HG03354 (cell line): ENCODE data around the gene SPTB.
A peak's percentile ranks its signal among the peaks of the same experiment; 100 is the strongest.

Experiments
- ATAC-seq: cut with Tn5 transposase; IDR thresholded peaks from one replicate; pipeline ENCODE4 v1.9.1; 2021; ENCODE audit warnings: mild to moderate bottlenecking; ENCODE audit not compliant: unreplicated experiment, poor library complexity, severe bottlenecking

The SPTB gene

DNA sequence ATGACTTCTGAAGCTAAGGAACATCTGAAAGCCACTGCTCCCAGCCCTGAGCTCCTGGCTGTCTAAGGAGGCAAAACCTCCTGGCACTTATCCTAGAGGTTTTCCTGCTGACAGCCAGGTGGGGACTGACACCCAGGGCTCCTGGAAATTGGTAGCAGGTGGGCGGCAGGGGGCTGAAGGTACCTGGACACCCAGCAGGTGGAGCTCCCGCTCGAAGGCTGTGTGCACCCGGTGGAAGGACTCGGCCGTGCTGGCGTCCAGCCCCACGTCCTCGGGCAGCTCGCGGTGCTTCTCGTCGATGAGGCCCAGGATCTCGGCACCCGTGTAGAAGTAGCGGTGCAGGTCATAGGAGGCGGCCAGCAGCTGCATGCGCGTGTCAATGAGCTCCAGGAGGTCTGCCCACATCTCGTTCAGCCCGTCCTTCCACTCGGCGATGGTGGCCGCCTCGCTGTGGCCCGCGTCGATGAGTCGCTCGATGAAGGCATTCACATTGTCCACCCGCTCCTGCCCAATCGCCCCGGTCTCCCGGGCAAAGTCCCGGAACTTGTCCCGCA lies 107.2 kb downstream of the SPTB start:
- ATAC-seq: no peak

DNA sequence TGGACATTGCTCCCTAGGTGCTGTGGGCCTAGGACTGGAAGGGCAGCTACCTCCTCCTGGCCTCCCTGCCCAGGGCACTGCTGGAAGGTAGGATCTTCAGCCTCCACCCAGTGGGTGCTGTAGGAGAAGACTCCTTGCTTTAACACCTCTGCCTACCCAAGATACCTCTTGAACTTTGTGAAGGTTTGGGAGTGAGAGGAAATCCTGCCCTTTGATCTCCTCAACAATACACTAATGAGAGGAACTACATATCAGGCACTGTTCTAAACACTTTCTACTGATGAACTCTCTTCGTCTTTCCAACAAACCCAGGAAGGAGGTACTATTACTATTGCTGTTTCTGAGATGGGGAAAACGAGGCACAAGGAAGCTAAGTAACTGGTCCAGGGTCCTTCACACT lies 108.5 kb downstream of the SPTB start:
- no peak for ATAC-seq

DNA sequence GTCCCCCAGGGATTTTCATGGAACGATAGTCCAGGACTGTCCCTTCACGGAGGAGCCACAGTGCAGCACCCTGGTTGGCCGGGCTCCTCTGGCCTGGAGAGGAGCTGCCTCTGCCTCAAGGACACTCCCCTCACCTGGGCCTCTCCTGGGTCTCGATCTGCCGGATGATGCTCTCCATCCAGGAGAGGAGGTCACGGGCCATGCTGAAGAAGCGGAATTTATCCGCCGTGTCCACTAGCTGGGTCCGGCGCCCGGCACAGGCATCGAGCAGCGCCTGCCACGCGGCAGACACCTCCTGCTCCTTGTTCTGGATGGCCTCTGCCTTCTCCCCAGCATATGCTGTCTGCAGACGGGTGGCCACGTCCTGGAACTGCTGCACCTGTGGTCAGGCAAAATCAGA lies 109.0 kb downstream of the SPTB start:
- no peak for ATAC-seq

DNA sequence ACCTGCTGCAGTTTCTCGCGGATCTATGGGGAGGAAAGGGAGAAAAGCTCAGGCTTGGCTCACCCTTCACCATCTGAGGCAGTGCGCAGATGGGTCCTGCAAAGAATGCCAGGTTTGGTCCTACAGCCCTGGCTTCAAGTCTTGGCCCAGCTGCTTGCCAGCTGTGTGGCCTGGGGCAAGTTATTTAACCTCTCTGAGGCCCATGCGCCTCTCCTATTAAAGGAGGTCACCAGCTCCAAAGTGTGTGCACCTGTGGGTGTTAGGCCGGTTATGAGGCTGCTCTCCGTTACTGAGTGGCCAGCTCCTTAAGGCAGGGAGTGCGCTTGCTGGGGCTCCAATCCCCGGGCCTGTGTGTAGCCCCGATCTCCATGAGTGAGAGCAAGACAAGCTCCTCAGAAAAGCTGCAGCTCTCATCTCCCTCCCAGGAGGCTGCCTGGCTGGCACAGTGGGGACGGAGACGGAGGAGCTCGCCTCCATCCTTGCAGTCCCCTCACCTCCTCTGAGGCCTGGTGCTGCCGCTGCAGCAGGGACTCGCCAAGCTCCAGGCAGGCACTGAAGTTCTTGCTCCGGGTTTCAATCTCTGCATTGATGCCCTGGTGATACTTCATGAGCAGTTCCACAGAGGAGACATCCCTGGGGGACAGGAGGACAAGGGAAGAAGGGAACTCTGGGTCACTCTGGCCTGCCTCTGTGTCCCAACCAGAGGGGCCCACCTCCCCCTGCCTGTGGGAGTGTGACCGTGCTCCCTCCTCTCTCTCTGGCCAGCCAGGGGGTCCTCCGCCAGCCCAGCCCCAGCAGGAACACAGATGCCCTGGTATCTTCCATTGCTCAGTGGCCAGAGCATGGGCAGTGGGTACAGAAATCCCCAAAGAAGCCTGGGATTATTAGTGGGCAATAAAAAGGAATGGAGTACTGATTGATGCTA lies 110.3 kb downstream of the SPTB start:
- ATAC-seq: no peak

DNA sequence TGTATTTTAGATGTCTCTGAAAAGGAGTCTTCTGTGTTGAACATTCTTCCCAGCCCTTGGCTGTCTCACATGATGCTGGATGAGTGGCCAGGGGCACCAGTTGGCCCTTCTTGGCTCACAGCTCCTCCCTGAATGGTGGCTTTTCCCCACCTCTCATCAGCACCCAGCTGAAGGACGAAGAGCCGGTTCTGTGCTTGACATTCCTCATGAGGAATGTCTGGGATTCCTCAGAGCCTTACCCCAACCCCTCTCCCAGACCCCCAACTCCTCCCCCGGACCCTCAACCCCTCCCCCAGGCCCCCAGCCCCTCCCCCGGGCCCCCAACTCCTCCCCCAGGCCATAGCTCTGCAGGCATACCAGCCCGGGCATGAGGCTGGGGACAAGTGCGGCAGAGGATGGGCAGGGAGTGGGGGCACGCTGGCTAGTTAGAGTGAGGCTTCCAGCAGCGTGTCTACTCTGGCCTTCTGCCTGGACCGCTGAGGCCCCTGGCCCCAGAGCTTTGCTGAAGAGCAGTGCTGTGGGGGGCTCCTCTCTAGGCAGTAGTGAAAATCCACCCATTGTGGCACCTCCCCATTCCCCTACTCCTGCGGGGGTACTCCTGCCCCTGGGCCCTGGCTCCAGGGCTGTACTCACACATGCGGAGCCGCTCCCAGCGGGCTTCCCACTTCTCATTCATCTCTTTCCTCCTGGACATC lies 111.2 kb downstream of the SPTB start:
- ATAC-seq: no peak

DNA sequence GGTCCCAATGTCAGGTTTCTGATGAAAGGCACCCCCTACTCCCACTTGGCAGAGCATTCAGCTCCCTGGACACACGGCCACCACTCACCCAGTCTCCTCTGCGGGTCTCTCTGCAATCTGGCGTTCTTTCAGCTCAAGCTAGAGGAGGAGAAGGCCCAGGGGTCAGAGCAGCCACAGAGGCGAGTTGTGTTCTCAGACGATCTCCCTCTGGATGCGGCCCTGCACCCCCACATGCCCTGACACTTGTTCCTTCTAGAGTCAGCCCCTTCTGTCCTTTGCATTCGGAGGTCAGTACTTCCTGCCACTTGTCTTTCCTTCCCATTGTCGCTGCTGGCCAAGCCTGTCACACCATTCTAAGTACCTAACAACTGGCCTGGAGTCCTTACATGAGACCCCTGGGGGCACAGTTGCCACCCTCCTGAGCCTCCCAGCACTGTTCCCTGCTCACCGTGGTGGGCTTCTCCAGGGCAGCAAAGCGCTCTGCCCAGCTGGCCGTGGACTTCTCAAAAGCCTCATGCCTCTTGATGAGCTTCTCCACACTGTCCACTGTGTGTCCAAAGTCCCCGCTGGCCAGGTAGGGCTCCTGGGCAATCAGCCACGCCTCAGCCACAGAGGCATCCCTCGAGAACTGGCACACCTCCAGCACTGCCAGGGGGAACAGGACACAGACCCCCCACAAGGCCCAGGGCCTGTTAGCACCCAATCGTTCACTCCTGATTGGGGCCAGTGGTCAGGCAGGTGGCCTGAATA lies 112.3 kb downstream of the SPTB start:
- no peak for ATAC-seq

DNA sequence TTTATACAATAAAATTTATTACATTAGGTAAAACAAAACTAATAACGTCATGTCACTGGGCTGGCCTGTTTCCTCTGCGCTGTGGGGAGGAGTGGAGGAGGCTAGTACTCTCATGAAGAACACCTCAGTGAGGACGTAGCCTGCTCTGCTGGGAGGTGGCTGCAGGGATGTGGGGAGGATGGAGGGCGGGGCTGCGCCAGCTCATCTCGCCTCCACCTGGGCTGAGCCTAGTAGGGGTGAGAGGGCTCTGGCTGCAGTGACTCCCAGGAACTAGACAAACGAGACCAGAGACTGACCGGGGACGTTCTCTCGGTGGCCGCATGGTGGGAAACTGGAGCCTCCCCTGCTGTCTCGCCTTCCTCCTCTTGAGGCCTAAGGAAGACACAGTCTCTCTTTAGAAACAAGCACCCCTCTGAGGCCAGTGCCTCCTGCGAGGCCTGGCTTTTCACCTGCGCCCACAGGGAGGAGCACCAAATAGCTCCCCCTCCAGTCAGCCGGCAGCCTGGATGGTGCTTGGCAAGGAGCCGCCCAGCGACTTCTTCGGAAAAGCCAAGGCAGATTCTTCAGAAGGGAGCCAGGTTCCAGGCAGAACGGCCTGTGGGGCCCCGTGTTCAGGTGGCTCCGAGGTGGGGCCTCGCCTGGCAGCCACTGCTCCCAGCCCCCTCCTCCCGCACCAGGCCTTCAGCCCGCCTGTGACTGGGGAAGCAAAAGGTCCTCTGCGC lies 113.1 kb downstream of the SPTB start:
- ATAC-seq: no peak

DNA sequence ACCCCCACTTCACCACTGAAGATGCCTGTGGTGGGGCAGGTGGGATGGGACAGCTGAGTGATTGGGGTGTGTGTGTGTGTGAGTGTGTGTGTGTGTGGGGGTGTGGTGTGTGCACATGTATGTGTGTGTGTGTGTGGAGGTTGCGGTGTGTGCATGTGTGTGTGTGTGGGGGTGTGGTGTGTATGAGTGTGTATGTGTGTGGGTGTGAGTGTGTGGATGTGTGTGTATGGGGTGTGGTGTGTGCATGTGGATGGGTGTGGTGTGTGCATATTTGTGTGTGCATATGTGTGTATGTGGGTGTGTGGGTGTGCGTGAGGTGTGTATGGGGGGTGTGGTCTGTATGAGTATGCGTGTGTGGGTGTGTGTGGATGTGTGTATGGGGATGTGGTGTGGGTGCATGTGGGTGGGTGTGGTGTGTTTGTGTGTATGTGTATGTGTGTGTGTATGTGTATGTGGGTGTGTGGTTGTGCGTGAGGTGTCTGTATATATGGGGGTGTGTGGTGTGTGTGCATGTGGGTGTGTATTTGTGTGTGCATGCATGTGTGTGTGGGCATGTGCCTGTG lies 113.9 kb downstream of the SPTB start:
- no peak for ATAC-seq

DNA sequence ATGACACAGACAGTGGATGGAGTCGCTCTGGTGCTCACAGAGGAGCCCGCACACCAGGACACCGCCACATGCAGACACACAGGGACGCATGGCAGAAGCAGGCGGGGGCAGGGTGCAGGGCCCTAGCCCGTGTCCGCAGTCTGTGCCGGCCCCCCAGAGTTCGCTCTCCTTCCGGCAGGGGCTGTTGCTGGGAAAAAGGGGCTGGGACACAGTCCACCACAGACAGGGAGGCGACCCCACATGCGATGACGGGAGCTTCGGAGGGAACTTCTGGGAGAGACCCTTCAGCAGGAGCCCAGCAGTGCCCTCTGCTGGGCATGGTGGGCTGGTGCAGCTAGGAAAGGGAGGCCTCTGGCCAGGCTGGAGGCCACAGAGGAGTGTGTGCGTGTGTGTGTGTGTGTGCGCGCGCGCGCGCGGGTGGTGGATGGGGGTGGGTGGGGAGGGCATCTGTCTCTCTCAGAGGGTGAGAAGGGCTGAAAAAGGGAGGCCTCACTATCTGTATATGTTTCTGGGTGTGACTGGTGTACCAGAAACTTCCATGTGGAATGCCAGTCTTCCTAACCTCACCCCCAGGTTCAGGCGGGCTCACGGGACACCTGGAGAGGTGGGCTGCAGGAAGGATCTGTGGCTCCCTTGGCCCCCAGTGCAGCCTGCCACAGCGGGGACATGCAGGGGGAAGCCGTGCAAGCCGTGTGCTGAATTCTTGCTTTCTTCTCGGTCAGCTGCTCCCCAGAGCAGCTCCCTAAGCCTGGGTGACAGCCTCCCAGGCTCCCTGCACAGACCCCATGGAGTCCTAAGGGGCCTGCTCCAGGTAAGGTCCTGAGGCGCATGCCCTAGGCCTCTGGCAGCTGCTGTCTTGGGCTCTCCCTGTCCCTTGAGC lies 114.8 kb downstream of the SPTB start:
- peak; percentile 61 for ATAC-seq

DNA sequence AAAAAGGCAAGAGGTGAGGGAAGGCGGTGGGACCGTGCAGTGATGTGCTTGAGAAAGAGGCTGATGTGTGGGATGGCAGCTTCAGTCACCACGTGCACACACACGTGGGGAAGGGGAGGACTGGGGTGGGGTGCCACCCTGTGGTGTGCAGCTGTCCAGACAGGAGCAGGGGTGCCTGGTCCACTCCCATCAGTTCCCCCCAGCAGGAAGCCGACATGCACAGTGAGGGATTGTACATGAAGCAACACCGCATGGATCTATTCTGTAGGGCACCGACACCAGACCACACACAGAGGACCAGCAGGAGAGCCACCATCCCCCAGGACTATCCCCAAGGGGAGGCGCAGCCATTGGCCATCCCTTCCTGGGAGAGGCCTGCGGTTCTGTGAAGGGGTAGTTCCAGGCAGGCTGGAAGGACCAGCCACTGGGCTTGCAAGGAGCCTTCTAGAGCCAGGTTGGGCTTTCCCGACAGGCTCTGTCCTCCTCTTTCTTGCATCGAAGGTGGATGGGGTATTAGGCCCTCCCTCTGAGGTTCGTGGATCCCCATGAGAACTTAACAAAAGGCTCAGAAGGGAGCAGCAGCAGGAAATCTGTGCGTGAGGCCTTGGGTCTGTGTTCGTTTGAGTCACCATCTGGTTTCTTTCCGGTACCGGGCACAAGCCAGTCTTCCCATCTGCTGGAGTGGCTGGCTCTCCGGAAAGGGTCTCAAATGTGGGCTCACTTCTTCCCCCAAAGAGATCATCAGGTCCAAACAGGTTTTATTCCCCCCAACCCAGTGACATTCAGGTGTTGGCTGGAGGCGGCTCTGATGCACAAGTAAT lies 115.7 kb downstream of the SPTB start:
- no peak for ATAC-seq

DNA sequence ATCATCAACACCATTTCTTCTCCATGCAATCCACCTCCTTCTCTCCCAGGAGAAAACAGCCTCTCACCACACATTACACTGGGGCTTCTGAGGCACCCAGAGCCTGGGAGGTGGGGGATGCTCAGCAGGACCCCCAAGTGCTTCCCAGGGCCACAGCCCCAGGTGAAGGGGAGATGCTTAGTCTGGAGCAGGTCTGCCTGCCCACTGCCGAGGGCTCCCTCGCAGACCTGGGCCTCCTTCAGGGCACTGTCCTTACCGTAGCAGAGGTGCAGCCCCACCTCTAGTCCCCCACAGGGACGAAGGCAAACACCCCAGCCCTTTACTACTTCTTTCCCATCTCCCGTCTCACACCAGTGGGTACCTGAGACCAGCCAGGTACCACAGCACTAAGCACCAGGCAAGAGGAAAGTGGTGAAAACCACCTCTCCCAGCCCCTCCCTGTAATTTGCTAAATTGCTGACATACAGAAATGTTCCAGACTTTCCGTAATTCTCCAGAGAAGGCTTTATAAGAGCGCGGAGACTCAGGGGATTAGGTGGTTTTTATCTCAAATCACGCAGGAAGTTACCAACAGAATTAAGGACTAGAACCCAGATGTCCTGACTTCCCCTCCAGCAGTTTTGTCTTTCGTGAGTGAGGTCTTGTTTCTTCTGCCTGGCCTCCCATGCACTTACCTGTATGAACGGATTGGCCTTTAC lies 116.5 kb downstream of the SPTB start:
- no peak for ATAC-seq

DNA sequence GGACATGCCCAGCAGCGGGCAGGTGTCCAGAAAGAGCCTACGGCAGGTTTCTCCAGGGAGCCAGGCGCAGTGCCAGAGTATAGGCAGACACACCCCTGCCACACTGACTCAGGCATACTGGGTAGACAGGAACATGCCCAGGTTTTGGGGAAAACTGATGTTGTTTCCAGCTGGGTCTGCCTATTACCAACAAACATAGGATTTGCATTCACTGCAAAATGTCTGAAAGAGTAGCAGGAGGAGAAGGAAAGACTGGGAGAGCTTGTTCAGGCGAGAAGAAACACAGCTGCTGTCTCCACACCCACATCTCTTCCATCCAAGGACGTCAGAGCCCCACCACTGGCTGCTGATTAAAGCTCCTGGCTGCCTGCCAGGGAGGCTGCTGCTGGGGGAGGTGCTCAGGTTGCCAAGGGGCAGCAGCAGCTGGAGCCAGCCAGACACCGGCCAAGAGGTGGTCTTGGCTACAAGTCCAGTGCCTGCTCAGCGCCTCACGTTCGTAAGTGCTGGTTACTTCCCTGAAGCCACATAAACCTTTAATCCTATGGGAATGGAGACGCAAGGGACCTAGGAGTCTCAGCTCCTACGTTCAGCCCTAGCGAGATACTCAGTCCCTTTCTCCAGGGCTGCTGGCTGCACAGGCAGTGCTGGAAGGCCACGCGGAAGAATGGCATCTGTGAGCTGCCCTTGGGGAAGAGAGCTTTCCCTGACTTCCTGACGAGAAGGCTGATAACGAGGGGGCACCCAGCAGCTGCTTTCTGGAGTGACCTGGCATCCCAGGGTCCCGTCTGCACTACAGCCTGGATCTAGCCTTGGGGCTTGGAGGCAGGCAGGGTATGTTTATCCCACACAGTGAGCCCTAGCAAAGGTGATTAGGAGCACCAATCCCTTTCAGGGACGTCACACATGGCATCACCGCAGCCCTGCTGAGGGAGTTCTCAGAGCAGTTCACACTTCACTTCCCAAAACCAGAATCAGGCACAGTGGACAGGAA lies 117.4 kb downstream of the SPTB start:
- ATAC-seq: no peak

DNA sequence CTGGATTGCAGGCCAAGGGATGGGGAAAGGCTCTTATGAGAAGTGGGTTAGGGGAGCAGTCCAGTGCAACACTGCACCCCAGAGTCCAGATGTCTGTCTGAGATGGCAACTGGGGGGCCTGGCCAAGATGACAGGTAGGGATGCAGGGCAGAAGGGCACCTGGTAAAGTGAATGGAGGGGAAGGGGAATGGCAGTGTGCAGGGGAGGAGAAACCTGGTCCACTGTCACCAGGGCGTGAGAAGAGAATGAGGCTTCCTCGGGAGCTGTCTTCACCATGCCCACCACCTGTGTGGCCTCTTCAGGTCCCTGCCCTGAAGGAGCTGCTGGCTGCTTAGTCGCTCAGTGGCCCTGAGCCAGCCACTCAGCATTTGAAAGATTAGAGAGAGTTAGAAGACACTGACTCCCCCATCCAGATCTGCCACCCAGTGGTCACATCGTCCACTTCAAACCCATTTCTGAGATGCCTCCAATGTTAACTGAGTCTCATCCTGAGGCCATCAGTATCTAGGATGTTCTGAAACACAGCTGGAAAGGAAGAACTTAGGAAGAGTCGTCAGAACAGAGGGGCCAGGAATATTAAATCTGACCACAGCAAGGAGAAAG lies 118.2 kb downstream of the SPTB start:
- ATAC-seq: no peak

DNA sequence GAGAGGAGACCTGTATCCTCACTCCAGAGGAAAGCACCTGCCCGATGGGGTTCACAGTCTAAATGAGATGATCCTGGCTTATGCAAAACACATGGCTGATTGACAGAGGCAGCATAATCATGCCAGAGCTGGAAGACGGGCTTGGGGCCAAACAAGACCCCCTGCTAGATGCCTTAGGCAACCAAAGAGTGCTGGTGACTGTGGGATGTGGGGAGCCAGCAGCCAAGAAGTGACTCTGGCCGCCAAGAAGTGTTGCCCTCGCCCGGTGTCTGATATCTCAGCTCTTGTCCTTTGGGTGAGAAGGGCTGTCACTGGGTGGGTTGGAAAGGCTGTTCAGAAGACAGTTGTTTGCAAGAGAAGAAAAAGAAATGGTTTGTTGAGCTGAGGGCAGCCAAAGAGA lies 118.8 kb downstream of the SPTB start:
- no peak for ATAC-seq

DNA sequence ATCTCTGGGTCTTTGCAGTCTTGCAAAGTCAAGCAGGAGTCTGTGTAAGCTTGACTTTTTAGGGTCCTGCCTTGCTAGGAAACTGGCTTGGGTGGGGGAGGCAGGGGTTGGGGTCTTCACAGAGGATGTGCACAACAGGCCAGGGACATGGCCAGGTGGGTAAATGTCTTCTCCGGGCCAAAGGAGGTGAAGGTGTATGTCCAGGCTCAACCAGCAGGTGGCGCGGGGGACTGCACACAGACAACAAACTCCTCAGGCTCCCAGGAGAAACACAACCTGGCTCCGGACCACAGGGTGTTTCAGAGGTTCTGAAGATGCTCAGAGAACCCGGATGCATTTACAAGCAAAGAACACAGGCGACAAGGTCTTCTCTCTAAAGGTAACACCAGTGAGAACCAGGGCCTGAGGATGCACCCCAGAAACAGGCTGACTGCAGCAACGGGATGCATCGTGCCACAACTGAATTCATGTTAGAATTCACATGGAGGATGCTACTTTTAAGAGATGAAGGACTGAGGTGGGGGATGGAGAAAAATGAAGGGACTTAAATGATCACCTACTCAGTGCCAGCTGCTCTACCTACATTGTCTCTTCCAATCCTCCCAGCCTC lies 119.5 kb downstream of the SPTB start:
- no peak for ATAC-seq
